GM12878 (cell line): ENCODE results near the gene MLXIP. TPM values are rescaled to one million over a fixed set of nuclear protein-coding genes. Genes with fewer than 3 reads are reported as not detected.

ENCODE experiments used
- ATF2 ChIP-seq: IDR thresholded peaks from 2 replicates; pipeline ENCODE4 v1.6.1; 2012; ENCODE audit warnings: low read length, inconsistent platforms
- ATF7 ChIP-seq: fragments of 450-650 bp; IDR thresholded peaks from 2 replicates; pipeline ENCODE4 v1.6.1; 2016; ENCODE audit warnings: low read depth, mild to moderate bottlenecking
- CHD4 ChIP-seq: fragments of 200-600 bp; sonication (generic); IDR thresholded peaks from 2 replicates; pipeline ENCODE4 v1.6.1; 2016; ENCODE audit warnings: mild to moderate bottlenecking
- EED ChIP-seq: sonication (generic); IDR thresholded peaks from 2 replicates; pipeline ENCODE4 v1.6.1; 2016; ENCODE audit warnings: antibody characterized with exemption, low read depth
- EP300 ChIP-seq, 2 experiments: fragments of 150-350 bp in 1 of 2; IDR thresholded peaks; 2 replicates each; pipeline ENCODE4 v1.6.1; 2011 to 2012; ENCODE audit warnings: low read depth in 2 of 2, low read length in 2 of 2, borderline replicate concordance in 1 of 2, improper control_type of control experiment in 1 of 2, inconsistent platforms in 1 of 2; ENCODE audit not compliant: control insufficient read depth in 1 of 2
- ETV6 ChIP-seq, 2 experiments: fragments of 450-650 bp in 1 of 2; IDR thresholded peaks in 1 of 2; conservative IDR thresholded peaks in 1 of 2; 2 replicates each; pipeline ENCODE4 v1.6.1; 2014; ENCODE audit warnings: antibody characterized with exemption in 1 of 2, borderline replicate concordance in 1 of 2, low read depth in 1 of 2, mild to moderate bottlenecking in 1 of 2, moderate library complexity in 1 of 2
- FOS ChIP-seq: IDR thresholded peaks from 3 replicates; pipeline ENCODE4 v1.6.1; 2011; ENCODE audit warnings: borderline replicate concordance; ENCODE audit not compliant: insufficient read length; ENCODE audit errors: extremely low read depth
- IKZF1 ChIP-seq: fragments of 450-650 bp; conservative IDR thresholded peaks from 2 replicates; pipeline ENCODE4 v1.6.1; 2017; ENCODE audit warnings: antibody characterized with exemption, mild to moderate bottlenecking
- IKZF2 ChIP-seq, 2 experiments: fragments of 450-650 bp; IDR thresholded peaks; 2 replicates each; pipeline ENCODE4 v1.6.1; 2017; ENCODE audit warnings: mild to moderate bottlenecking in 2 of 2, moderate library complexity in 2 of 2
- MEF2A ChIP-seq: IDR thresholded peaks from 2 replicates; pipeline ENCODE4 v1.6.1; 2011; ENCODE audit warnings: low read depth, mild to moderate bottlenecking, low read length, moderate library complexity; ENCODE audit not compliant: insufficient read depth
- PBX3 ChIP-seq: IDR thresholded peaks from 2 replicates; pipeline ENCODE4 v1.6.1; 2011; ENCODE audit warnings: mild to moderate bottlenecking, low read depth, low read length, moderate library complexity; ENCODE audit not compliant: insufficient replicate concordance
- PKNOX1 ChIP-seq: fragments of 450-650 bp; IDR thresholded peaks from 2 replicates; pipeline ENCODE4 v1.6.1; 2016; ENCODE audit warnings: mild to moderate bottlenecking
- POLR2AphosphoS5 ChIP-seq: IDR thresholded peaks from 2 replicates; pipeline ENCODE4 v1.6.1; 2011; ENCODE audit warnings: mild to moderate bottlenecking, low read length, inconsistent platforms
- RBBP5 ChIP-seq: fragments of 200-600 bp; sonication (generic); conservative IDR thresholded peaks from 2 replicates; pipeline ENCODE4 v1.6.1; 2016
- RUNX3 ChIP-seq: IDR thresholded peaks from 2 replicates; pipeline ENCODE4 v1.6.1; 2012; ENCODE audit warnings: low read length, inconsistent platforms
- SKIL ChIP-seq: fragments of 450-650 bp; IDR thresholded peaks from 2 replicates; pipeline ENCODE4 v1.6.1; 2017; ENCODE audit warnings: mild to moderate bottlenecking, low read depth, inconsistent platforms; ENCODE audit not compliant: poor library complexity, severe bottlenecking
- SMARCA5 ChIP-seq: fragments of 450-650 bp; IDR thresholded peaks from 2 replicates; pipeline ENCODE4 v1.6.1; 2017; ENCODE audit warnings: mild to moderate bottlenecking
- SP1 ChIP-seq: IDR thresholded peaks from one replicate; pipeline ENCODE4 v1.6.1; 2011; ENCODE audit warnings: low read depth, low read length
- SPI1 ChIP-seq: IDR thresholded peaks from 2 replicates; pipeline ENCODE4 v1.6.1; 2011; ENCODE audit warnings: low read depth, mild to moderate bottlenecking, low read length, moderate library complexity, borderline replicate concordance; ENCODE audit not compliant: insufficient read depth
- STAT3 ChIP-seq: IDR thresholded peaks from 2 replicates; pipeline ENCODE4 v1.6.1; 2011; ENCODE audit warnings: low read depth, low read length, improper control_type of control experiment
- TCF3 ChIP-seq: IDR thresholded peaks from 2 replicates; pipeline ENCODE4 v1.6.1; 2012; ENCODE audit warnings: low read depth, mild to moderate bottlenecking, low read length, borderline replicate concordance; ENCODE audit not compliant: insufficient read depth
- polyA plus RNA-seq, 11 experiments: library from polyadenylated mRNA; depleted of rRNA in 4 of 11; unstranded in 6 of 11; stranded (reverse) in 5 of 11; fragments of >200 nt; fragmentation: Nextera tagmentation in 4 of 11; fragmentation: Illumina TruSeq in 1 of 11; extraction: Ambion mirVana in 4 of 11; extraction: Trizol in 1 of 11; gene quantifications; 1 replicate in 1 of 11; 2 replicates in 10 of 11; pipeline versions ENCODE4 v1.2.1 to v1.2.3, GENCODE V29; 2011 to 2016; ENCODE audit warnings: inconsistent platforms in 2 of 11, missing spikeins in 2 of 11, low read depth in 1 of 11
- total RNA-seq, 4 experiments: library from RNA; depleted of rRNA in 3 of 4; stranded (reverse); fragments of >200 nt in 3 of 4; fragmentation: Illumina TruSeq in 1 of 4; extraction: Trizol in 1 of 4; gene quantifications; 2 replicates each; pipeline versions ENCODE4 v1.2.1 to v1.2.3, GENCODE V29; 2013 to 2021
- TF ChIP-seq, protein P1 (sequence below), 3 experiments: IDR thresholded peaks in 2 of 3; conservative IDR thresholded peaks in 1 of 3; 2 replicates each; pipeline ENCODE4 v1.5.1; 2011; ENCODE audit warnings: low read depth in 3 of 3, low read length in 3 of 3, mild to moderate bottlenecking in 3 of 3, control low read depth in 2 of 3, moderate library complexity in 2 of 3, inconsistent platforms in 1 of 3, mixed read lengths in 1 of 3; ENCODE audit not compliant: control insufficient read depth in 2 of 3, insufficient read depth in 1 of 3; ENCODE audit errors: extremely low read depth in 1 of 3

Gene MLXIP
- total and polyA plus RNA-seq, 10 of the 15 experiments (the other 5 are each of a cell fraction or from before 2014, with no cell fraction given): 1.1 to 23.7 (median 7.0) TPM

DNA sequence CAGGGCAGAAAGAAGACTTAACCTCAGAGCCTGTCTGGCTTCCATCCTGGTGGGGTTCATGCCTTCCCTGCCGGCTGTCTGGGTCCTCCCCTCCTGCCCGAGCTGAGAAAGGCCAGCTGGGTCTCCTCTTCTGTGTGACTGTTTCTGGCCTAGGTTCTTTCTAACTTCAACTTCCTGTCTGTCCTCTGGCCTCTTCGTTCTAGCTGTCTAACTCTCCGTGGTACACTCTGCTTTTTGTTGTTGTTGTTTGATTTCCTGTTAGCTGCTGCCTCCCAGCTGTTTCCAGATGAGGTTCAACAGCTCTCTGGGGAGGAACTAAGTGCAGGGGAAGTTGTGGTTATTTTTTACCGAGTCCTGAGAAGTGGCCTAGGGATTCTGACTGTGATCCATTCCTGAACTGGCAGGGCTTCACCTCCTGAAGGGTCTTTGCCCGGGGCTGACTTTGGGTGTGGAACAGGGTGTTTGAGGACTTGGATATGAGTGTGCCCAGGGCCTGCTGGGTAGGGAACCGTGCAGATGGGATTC lies 3.2 kb downstream of the MLXIP start (continued):
- TF ChIP-seq ETV6 (conservative IDR thresholded peaks at IDR 0.05 in 1 of 2, IDR thresholded peaks at IDR 0.05 in 1 of 2; ENCODE audit: borderline replicate concordance in 1 of 2, low read depth in 1 of 2) (peak in 1 of 2 experiments; percentile 47; a peak in 1 of 4 replicates), SKIL (peak; percentile 9), RUNX3 (peak; percentile 89), SP1 (no peak), IKZF1 (peak; percentile 63; the same call in 1 of the 2 replicates), POLR2AphosphoS5 (no peak), SMARCA5 (no peak), CHD4 (peak; percentile 57; the same call in 1 of the 2 replicates), SPI1 (peak; percentile 57; the same call in 1 of the 2 replicates), ATF2 (0 out of 2 replicates have a peak, but pooled peaks have one; percentile 19), MEF2A (0 out of 2 replicates have a peak, but pooled peaks have one; percentile 20), TCF3 (peak; percentile 93; the same call in 1 of the 2 replicates), EP300 (IDR thresholded peaks at IDR 0.05; ENCODE audit: borderline replicate concordance in 1 of 2, control insufficient read depth in 1 of 2, low read depth in 2 of 2, low read length in 2 of 2) (no peak), FOS (no peak), STAT3 (no peak), PKNOX1 (peak; percentile 37; the same call in 1 of the 2 replicates), RBBP5 (no peak), ATF7 (0 out of 2 replicates have a peak, but pooled peaks have one; percentile 8), IKZF2 (IDR thresholded peaks at IDR 0.05) (peak; percentile 70 to 78), PBX3 (peak; percentile 53), EED (peak; percentile 80)
- TF ChIP-seq, protein P1, sequence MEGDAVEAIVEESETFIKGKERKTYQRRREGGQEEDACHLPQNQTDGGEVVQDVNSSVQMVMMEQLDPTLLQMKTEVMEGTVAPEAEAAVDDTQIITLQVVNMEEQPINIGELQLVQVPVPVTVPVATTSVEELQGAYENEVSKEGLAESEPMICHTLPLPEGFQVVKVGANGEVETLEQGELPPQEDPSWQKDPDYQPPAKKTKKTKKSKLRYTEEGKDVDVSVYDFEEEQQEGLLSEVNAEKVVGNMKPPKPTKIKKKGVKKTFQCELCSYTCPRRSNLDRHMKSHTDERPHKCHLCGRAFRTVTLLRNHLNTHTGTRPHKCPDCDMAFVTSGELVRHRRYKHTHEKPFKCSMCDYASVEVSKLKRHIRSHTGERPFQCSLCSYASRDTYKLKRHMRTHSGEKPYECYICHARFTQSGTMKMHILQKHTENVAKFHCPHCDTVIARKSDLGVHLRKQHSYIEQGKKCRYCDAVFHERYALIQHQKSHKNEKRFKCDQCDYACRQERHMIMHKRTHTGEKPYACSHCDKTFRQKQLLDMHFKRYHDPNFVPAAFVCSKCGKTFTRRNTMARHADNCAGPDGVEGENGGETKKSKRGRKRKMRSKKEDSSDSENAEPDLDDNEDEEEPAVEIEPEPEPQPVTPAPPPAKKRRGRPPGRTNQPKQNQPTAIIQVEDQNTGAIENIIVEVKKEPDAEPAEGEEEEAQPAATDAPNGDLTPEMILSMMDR (IDR thresholded peaks at IDR 0.05 in 2 of 3, conservative IDR thresholded peaks at IDR 0.05 in 1 of 3; ENCODE audit: control insufficient read depth in 2 of 3, extremely low read depth in 1 of 3, insufficient read depth in 1 of 3, low read depth in 3 of 3, low read length in 3 of 3): peak in 1 of 3 experiments; percentile 40; a peak in 2 of 6 replicates
